Adrenal gland (tissue), 5 donors: ENCODE results near the gene SPACA4.

ENCODE experiments used
- CTCF ChIP-seq, 6 experiments: fragments of 450-650 bp in 4 of 6; fragments of 200-600 bp in 2 of 6; sonication (generic) in 1 of 6; IDR thresholded peaks; 1 replicate in 5 of 6; 2 replicates in 1 of 6; pipeline versions ENCODE4 v1.5.1 to v1.8.0; 2016 to 2021; ENCODE audit warnings: antibody characterized with exemption in 6 of 6, mild to moderate bottlenecking in 2 of 6, moderate library complexity in 1 of 6
- POLR2A ChIP-seq, 2 donors: fragments of 450-650 bp; IDR thresholded peaks; one replicate each; pipeline ENCODE4 v1.6.1; 2017; ENCODE audit warnings: antibody characterized with exemption in 2 of 2, mild to moderate bottlenecking in 2 of 2, moderate library complexity in 1 of 2
- donor health status: DM: no; HTN: no; CAD: no.

- no peak for TF ChIP-seq POLR2A (IDR thresholded peaks at IDR 0.05)
- TF ChIP-seq CTCF (IDR thresholded peaks at IDR 0.05) = no peak
Measured at GRCh38 chr19:48616041-48616436, 9.5 kb downstream of the SPACA4 start.
